BLaER1 treated with 17β-estradiol and CSF1 and Interleukin-3, amounts not matched to agents 10 nM and 100 nM (cell line): Measurements from ENCODE around the gene SRMS.

Experiments used
- H3K27ac ChIP-seq, 11 experiments: shearing (Covaris generic); formaldehyde crosslinking; 2 replicates each; pipeline ENCODE4 v1.8.1; 2022
- H3K27me3 ChIP-seq, 11 experiments: shearing (Covaris generic); formaldehyde crosslinking; 2 replicates each; pipeline ENCODE4 v1.8.1; 2022
- H3K36me3 ChIP-seq, 11 experiments: shearing (Covaris generic); formaldehyde crosslinking; 2 replicates each; pipeline ENCODE4 v1.8.1; 2022
- H3K4me1 ChIP-seq, 10 experiments: shearing (Covaris generic); formaldehyde crosslinking; 2 replicates each; pipeline ENCODE4 v1.8.1; 2022
- H3K4me2 ChIP-seq, 11 experiments: shearing (Covaris generic); formaldehyde crosslinking; 2 replicates each; pipeline ENCODE4 v1.8.1; 2022
- H3K4me3 ChIP-seq, 10 experiments: shearing (Covaris generic); formaldehyde crosslinking; 2 replicates each; pipeline ENCODE4 v1.8.1; 2022
- H3K9ac ChIP-seq, 11 experiments: shearing (Covaris generic); formaldehyde crosslinking; 2 replicates each; pipeline ENCODE4 v1.8.1; 2022
- H3K9me3 ChIP-seq, 11 experiments: shearing (Covaris generic); formaldehyde crosslinking; replicated peaks in 1 of 11; 2 replicates each; pipeline ENCODE4 v1.8.1; 2022
- H4K20me1 ChIP-seq, 11 experiments: shearing (Covaris generic); formaldehyde crosslinking; 2 replicates each; pipeline ENCODE4 v1.8.1; 2022
- Cebpa-rat ChIP-seq, 11 experiments: shearing (Covaris generic); IDR thresholded peaks; 2 replicates each; pipeline ENCODE4 v1.8.1; 2022

SRMS gene

GRCh38 chr20:63492518-63492917 is 55.0 kb downstream of the SRMS start:
- Histone ChIP-seq H3K36me3 (peaks cover 0 to 54% (median 9%) of the 10 kb centered on the region in 11 experiments; a peak in 12 of 22 replicates), H3K27ac (no peak overlapping the region), H3K27me3 (peaks cover 21 to 46% (median 31%) of the 10 kb centered on the region in 11 experiments), H3K9ac (no peak overlapping the region), H3K4me1 (peaks cover 0 to 25% (median 15%) of the 10 kb centered on the region in 10 experiments; a peak in 13 of 20 replicates), H3K4me2 (no peak overlapping the region), H4K20me1 (peaks cover 0 to 65% (median 24%) of the 10 kb centered on the region in 11 experiments; a peak in 16 of 22 replicates), H3K4me3 (no peak overlapping the region), H3K9me3 (peaks cover 0 to 3% (median 0%) of the 10 kb centered on the region in 11 experiments; a peak in 1 of 22 replicates)
- no peak for TF ChIP-seq Cebpa-rat (IDR thresholded peaks at IDR 0.05)

- Histone ChIP-seq H3K36me3 (peaks cover 0 to 54% (median 9%) of the 10 kb centered on the region in 11 experiments; a peak in 12 of 22 replicates), H3K9ac (no peak overlapping the region), H4K20me1 (peaks cover 0 to 57% (median 16%) of the 10 kb centered on the region in 11 experiments; a peak in 15 of 22 replicates), H3K4me1 (peaks cover 0 to 17% (median 7%) of the 10 kb centered on the region in 10 experiments; a peak in 13 of 20 replicates), H3K27me3 (peaks cover 14 to 44% (median 27%) of the 10 kb centered on the region in 11 experiments), H3K4me2 (no peak overlapping the region), H3K4me3 (no peak overlapping the region), H3K9me3 (peaks cover 0 to 3% (median 0%) of the 10 kb centered on the region in 11 experiments; a peak in 1 of 22 replicates), H3K27ac (no peak overlapping the region)
- no peak for TF ChIP-seq Cebpa-rat (IDR thresholded peaks at IDR 0.05)
Measured at GRCh38 chr20:63491635-63492230, 55.8 kb downstream of the SRMS start.

GRCh38 chr20:63491078-63491477 is 56.5 kb downstream of the SRMS start:
- Histone ChIP-seq H3K36me3 (peaks cover 0 to 54% (median 9%) of the 10 kb centered on the region in 11 experiments; a peak in 12 of 22 replicates), H3K27me3 (peaks cover 13 to 38% (median 22%) of the 10 kb centered on the region in 11 experiments), H3K4me1 (peaks cover 0 to 11% (median under 1%) of the 10 kb centered on the region in 10 experiments; a peak in 10 of 20 replicates), H3K9ac (no peak overlapping the region), H3K4me3 (no peak overlapping the region), H3K27ac (no peak overlapping the region), H3K9me3 (peaks cover 0 to 3% (median 0%) of the 10 kb centered on the region in 11 experiments; a peak in 1 of 22 replicates), H4K20me1 (peaks cover 0 to 56% (median 11%) of the 10 kb centered on the region in 11 experiments; a peak in 14 of 22 replicates), H3K4me2 (no peak overlapping the region)
- no peak for TF ChIP-seq Cebpa-rat (IDR thresholded peaks at IDR 0.05)
